Measurements from ENCODE around the gene CMTM5.

CMTM5 gene

GRCh38 chr14:23385244-23385641, 8.4 kb downstream of the CMTM5 start:
- TF ChIP-seq TAF1 (IDR thresholded peaks at IDR 0.05; ENCODE audit: borderline replicate concordance, insufficient read depth, low read length) (no peak), FOXP2 (optimal IDR thresholded peaks at IDR 0.05; ENCODE audit: borderline replicate concordance, extremely low read depth, extremely low read length, insufficient read depth) (no peak), SIN3A (IDR thresholded peaks at IDR 0.05; ENCODE audit: borderline replicate concordance, insufficient read depth, low read length) (no peak), POLR2AphosphoS5 (IDR thresholded peaks at IDR 0.05; ENCODE audit: low read depth, low read length) (no peak)
- TF ChIP-seq, protein P1, sequence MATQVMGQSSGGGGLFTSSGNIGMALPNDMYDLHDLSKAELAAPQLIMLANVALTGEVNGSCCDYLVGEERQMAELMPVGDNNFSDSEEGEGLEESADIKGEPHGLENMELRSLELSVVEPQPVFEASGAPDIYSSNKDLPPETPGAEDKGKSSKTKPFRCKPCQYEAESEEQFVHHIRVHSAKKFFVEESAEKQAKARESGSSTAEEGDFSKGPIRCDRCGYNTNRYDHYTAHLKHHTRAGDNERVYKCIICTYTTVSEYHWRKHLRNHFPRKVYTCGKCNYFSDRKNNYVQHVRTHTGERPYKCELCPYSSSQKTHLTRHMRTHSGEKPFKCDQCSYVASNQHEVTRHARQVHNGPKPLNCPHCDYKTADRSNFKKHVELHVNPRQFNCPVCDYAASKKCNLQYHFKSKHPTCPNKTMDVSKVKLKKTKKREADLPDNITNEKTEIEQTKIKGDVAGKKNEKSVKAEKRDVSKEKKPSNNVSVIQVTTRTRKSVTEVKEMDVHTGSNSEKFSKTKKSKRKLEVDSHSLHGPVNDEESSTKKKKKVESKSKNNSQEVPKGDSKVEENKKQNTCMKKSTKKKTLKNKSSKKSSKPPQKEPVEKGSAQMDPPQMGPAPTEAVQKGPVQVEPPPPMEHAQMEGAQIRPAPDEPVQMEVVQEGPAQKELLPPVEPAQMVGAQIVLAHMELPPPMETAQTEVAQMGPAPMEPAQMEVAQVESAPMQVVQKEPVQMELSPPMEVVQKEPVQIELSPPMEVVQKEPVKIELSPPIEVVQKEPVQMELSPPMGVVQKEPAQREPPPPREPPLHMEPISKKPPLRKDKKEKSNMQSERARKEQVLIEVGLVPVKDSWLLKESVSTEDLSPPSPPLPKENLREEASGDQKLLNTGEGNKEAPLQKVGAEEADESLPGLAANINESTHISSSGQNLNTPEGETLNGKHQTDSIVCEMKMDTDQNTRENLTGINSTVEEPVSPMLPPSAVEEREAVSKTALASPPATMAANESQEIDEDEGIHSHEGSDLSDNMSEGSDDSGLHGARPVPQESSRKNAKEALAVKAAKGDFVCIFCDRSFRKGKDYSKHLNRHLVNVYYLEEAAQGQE (IDR thresholded peaks at IDR 0.05; ENCODE audit: insufficient read depth in 1 of 2, low read depth in 2 of 2, low read length in 2 of 2): no peak

GRCh38 chr14:23385642-23386265, 8.9 kb downstream of the CMTM5 start:
- TF ChIP-seq TAF1 (IDR thresholded peaks at IDR 0.05; ENCODE audit: borderline replicate concordance, insufficient read depth, low read length): no peak
- TF ChIP-seq FOXP2 (optimal IDR thresholded peaks at IDR 0.05; ENCODE audit: borderline replicate concordance, extremely low read depth, extremely low read length, insufficient read depth): no peak

GRCh38 chr14:23386999-23387398, 10.2 kb downstream of the CMTM5 start:
- TF ChIP-seq TAF1 (IDR thresholded peaks at IDR 0.05; ENCODE audit: borderline replicate concordance, insufficient read depth, low read length) (no peak), SIN3A (IDR thresholded peaks at IDR 0.05; ENCODE audit: borderline replicate concordance, insufficient read depth, low read length) (no peak), POLR2AphosphoS5 (IDR thresholded peaks at IDR 0.05; ENCODE audit: low read depth, low read length) (no peak), FOXP2 (optimal IDR thresholded peaks at IDR 0.05; ENCODE audit: borderline replicate concordance, extremely low read depth, extremely low read length, insufficient read depth) (no peak)
- TF ChIP-seq, protein P1 (IDR thresholded peaks at IDR 0.05; ENCODE audit: insufficient read depth in 1 of 2, low read depth in 2 of 2, low read length in 2 of 2): no peak

DNA sequence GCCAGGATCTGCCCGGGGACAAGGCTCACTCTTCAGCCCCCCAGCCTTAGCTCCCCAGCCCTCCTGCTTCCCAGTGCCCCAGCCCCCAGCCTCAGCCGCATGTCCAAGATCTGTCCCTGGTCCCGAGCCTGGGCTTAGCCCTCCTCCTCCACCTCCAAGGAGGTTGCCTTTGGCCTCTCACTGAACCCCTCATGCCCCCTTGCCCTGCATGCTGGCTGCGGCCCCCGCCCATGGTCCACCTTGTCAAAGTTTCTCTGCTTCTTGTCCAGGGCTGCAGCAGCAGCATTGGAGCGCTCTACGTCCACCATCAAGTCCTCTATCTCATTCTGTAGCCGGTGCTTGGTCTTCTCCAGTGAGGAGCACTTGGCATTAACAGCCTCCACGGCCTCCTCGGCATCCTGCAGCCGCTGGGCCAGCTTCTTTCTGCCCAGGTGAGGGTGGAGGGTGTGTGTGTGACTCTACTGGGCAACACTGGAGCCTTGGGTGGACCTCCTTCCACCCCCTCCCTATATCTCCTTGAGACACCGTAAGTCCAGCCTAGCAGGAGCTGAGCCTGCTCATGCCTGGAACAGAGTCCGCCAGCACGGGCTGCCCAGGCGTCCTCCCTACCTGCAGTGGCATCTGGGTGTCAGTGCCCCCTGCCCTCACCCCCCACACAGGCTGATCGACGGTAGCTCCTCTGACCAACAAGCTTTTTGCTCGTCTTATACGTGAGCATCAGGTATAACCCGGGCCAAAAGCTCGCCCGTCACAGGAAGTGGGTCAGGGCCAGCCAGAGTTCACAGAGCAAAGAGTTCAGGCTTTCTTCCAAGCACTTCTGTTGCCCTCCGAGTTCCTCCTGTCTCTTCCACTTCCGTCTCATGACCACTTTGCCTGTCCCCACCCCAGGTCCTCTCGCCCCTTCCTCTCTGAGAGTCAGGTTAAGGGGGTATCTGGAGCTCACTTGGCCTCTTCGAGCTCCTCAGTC, 11.4 kb downstream of the CMTM5 start:
- no peak for TF ChIP-seq SIN3A (IDR thresholded peaks at IDR 0.05; ENCODE audit: borderline replicate concordance, insufficient read depth, low read length)
- TF ChIP-seq, protein P1 (IDR thresholded peaks at IDR 0.05; ENCODE audit: insufficient read depth in 1 of 2, low read depth in 2 of 2, low read length in 2 of 2): no peak
- no peak for TF ChIP-seq POLR2AphosphoS5 (IDR thresholded peaks at IDR 0.05; ENCODE audit: low read depth, low read length)
- no peak for TF ChIP-seq FOXP2 (optimal IDR thresholded peaks at IDR 0.05; ENCODE audit: borderline replicate concordance, extremely low read depth, extremely low read length, insufficient read depth)
- no peak for TF ChIP-seq TAF1 (IDR thresholded peaks at IDR 0.05; ENCODE audit: borderline replicate concordance, insufficient read depth, low read length)

DNA sequence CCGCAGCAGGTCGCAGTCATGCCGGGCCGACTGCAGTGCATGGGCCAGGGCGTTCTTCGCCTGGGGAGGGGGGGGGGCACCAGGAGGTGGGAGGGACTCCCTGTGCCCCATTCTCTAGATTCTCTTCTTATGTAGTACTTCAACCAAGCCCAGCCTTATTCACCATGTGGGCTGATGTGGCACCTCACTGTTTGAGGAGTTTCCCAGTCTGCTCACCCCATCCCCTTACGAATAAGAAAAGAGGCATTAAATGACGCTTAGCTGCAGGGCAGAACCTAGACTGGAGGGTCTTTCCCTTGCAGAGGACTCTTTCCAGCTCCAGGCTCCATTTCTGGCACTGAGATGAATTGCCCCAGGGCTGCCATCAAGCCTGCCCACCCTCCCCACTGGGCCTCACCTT, 12.2 kb downstream of the CMTM5 start:
- TF ChIP-seq FOXP2 (optimal IDR thresholded peaks at IDR 0.05; ENCODE audit: borderline replicate concordance, extremely low read depth, extremely low read length, insufficient read depth) (no peak), SIN3A (IDR thresholded peaks at IDR 0.05; ENCODE audit: borderline replicate concordance, insufficient read depth, low read length) (no peak), POLR2AphosphoS5 (IDR thresholded peaks at IDR 0.05; ENCODE audit: low read depth, low read length) (no peak), TAF1 (IDR thresholded peaks at IDR 0.05; ENCODE audit: borderline replicate concordance, insufficient read depth, low read length) (no peak)
- TF ChIP-seq, protein P1 (IDR thresholded peaks at IDR 0.05; ENCODE audit: insufficient read depth in 1 of 2, low read depth in 2 of 2, low read length in 2 of 2): no peak

Measured in PFSK-1 (cell line).